HG03039 (cell line): ENCODE results near the gene CCNF.

Experiments used
- ATAC-seq: cut with Tn5 transposase; IDR thresholded peaks from one replicate; pipeline ENCODE4 v1.9.1; 2021; ENCODE audit warnings: mild to moderate bottlenecking, moderate library complexity; ENCODE audit not compliant: unreplicated experiment

Gene CCNF

GRCh38 chr16:2483939-2484897 is 55.0 kb downstream of the CCNF start:
- ATAC-seq, result no peak

GRCh38 chr16:2484898-2485508 is 55.8 kb downstream of the CCNF start:
- no peak for ATAC-seq

- no peak for ATAC-seq
These were observed 56.7 kb downstream of the CCNF start for GRCh38 chr16:2485811-2486507.

GRCh38 chr16:2486645-2487516 is 57.6 kb downstream of the CCNF start:
- ATAC-seq, result peak; percentile 54

GRCh38 chr16:2487517-2487842 is 58.2 kb downstream of the CCNF start:
- no peak for ATAC-seq

GRCh38 chr16:2487903-2488531 is 58.8 kb downstream of the CCNF start:
- ATAC-seq, result no peak

- no peak for ATAC-seq
These were observed 60.3 kb downstream of the CCNF start for GRCh38 chr16:2489581-2489980.

- no peak for ATAC-seq
These were observed 61.2 kb downstream of the CCNF start for GRCh38 chr16:2490190-2491105.

GRCh38 chr16:2492292-2492691 is 63.0 kb downstream of the CCNF start:
- no peak for ATAC-seq

GRCh38 chr16:2493605-2494004 is 64.4 kb downstream of the CCNF start:
- no peak for ATAC-seq

- ATAC-seq, result no peak
These were observed 65.4 kb downstream of the CCNF start for GRCh38 chr16:2494616-2495015.

GRCh38 chr16:2495041-2495440 is 65.8 kb downstream of the CCNF start:
- ATAC-seq, result no peak

GRCh38 chr16:2496223-2497115 is 67.2 kb downstream of the CCNF start:
- ATAC-seq, result no peak

GRCh38 chr16:2497116-2497630 is 67.9 kb downstream of the CCNF start:
- no peak for ATAC-seq

GRCh38 chr16:2497695-2498484 is 68.6 kb downstream of the CCNF start:
- ATAC-seq, result no peak

GRCh38 chr16:2498531-2499253 is 69.4 kb downstream of the CCNF start:
- ATAC-seq, result no peak

- ATAC-seq, result no peak
These were observed 70.2 kb downstream of the CCNF start for GRCh38 chr16:2499454-2499853.
